SK-N-SH (cell line): ENCODE results near the gene FKBP11.

Experiments used
- JUND ChIP-seq: IDR thresholded peaks from 2 replicates; pipeline ENCODE4 v1.4.0; 2012
- MAX ChIP-seq: IDR thresholded peaks from 2 replicates; pipeline ENCODE4 v1.4.0; 2012; ENCODE audit warnings: low read depth
- MXI1 ChIP-seq: IDR thresholded peaks from 2 replicates; pipeline ENCODE4 v1.6.1; 2012; ENCODE audit warnings: mild to moderate bottlenecking, low read depth, low read length, improper control_type of control experiment
- POLR2AphosphoS5 ChIP-seq: IDR thresholded peaks from 2 replicates; pipeline ENCODE4 v1.6.1; 2012; ENCODE audit warnings: low read depth, low read length
- RAD21 ChIP-seq: IDR thresholded peaks from 2 replicates; pipeline ENCODE4 v1.6.1; 2012; ENCODE audit warnings: mild to moderate bottlenecking, low read length
- RFX5 ChIP-seq: IDR thresholded peaks from 2 replicates; pipeline ENCODE4 v1.6.1; 2012; ENCODE audit warnings: mild to moderate bottlenecking, improper control_type of control experiment, low read length
- SIN3A ChIP-seq: IDR thresholded peaks from 2 replicates; pipeline ENCODE4 v1.6.1; 2012; ENCODE audit warnings: low read depth, mild to moderate bottlenecking, low read length, moderate library complexity, borderline replicate concordance
- SMC3 ChIP-seq: IDR thresholded peaks from 2 replicates; pipeline ENCODE4 v1.6.1; 2012; ENCODE audit warnings: low read depth, low read length, improper control_type of control experiment
- USF2 ChIP-seq: fragments of 150-350 bp; IDR thresholded peaks from 2 replicates; pipeline ENCODE4 v1.6.1; 2017; ENCODE audit warnings: antibody characterized with exemption, low read length, low read depth, borderline replicate concordance
- TF ChIP-seq, protein P1 (sequence below): fragments of 200-600 bp; sonication (generic); IDR thresholded peaks from 2 replicates; pipeline ENCODE4 v1.6.1; 2017; ENCODE audit warnings: antibody characterized with exemption, mild to moderate bottlenecking, moderate library complexity

GRCh38 chr12:48946205-48946604, 20.9 kb upstream of the FKBP11 start:
- TF ChIP-seq, protein P1, sequence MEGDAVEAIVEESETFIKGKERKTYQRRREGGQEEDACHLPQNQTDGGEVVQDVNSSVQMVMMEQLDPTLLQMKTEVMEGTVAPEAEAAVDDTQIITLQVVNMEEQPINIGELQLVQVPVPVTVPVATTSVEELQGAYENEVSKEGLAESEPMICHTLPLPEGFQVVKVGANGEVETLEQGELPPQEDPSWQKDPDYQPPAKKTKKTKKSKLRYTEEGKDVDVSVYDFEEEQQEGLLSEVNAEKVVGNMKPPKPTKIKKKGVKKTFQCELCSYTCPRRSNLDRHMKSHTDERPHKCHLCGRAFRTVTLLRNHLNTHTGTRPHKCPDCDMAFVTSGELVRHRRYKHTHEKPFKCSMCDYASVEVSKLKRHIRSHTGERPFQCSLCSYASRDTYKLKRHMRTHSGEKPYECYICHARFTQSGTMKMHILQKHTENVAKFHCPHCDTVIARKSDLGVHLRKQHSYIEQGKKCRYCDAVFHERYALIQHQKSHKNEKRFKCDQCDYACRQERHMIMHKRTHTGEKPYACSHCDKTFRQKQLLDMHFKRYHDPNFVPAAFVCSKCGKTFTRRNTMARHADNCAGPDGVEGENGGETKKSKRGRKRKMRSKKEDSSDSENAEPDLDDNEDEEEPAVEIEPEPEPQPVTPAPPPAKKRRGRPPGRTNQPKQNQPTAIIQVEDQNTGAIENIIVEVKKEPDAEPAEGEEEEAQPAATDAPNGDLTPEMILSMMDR: no peak
- no peak for TF ChIP-seq RFX5
- no peak for TF ChIP-seq USF2
- no peak for TF ChIP-seq POLR2AphosphoS5
- TF ChIP-seq RAD21: no peak
- no peak for TF ChIP-seq MAX
- no peak for TF ChIP-seq MXI1
- no peak for TF ChIP-seq SMC3
- TF ChIP-seq JUND: no peak
- no peak for TF ChIP-seq SIN3A
